Liver (tissue), 3 donors: ENCODE measurements around the gene SETD7.

Experiments
- EGR1 ChIP-seq, 2 donors: IDR thresholded peaks; 2 replicates each; pipeline ENCODE4 v1.6.1; 2016 to 2018; ENCODE audit warnings: antibody characterized with exemption in 2 of 2, low read depth in 2 of 2
- JUND ChIP-seq, 2 donors: IDR thresholded peaks; 2 replicates each; pipeline ENCODE4 v1.6.1; 2016; ENCODE audit warnings: antibody characterized with exemption in 2 of 2
- RAD21 ChIP-seq, 2 donors: IDR thresholded peaks; 2 replicates each; pipeline ENCODE4 v1.6.1; 2016; ENCODE audit warnings: antibody characterized with exemption in 2 of 2, mild to moderate bottlenecking in 2 of 2
- RXRA ChIP-seq, 2 donors: IDR thresholded peaks; 2 replicates each; pipeline ENCODE4 v1.6.1; 2017 to 2018; ENCODE audit warnings: antibody characterized with exemption in 2 of 2, mild to moderate bottlenecking in 1 of 2
- SP1 ChIP-seq: IDR thresholded peaks from 2 replicates; pipeline ENCODE4 v1.6.1; 2018; ENCODE audit warnings: antibody characterized with exemption, mild to moderate bottlenecking
- YY1 ChIP-seq: IDR thresholded peaks from 2 replicates; pipeline ENCODE4 v1.6.1; 2016; ENCODE audit warnings: antibody characterized with exemption, mild to moderate bottlenecking
- TF ChIP-seq, protein P1 (sequence below): IDR thresholded peaks from 2 replicates; pipeline ENCODE4 v1.6.1; 2016; ENCODE audit warnings: antibody characterized with exemption
- TF ChIP-seq, protein P2 (sequence below): fragments of 150-350 bp; IDR thresholded peaks from 2 replicates; pipeline ENCODE4 v1.5.1; 2017; ENCODE audit warnings: improper control_type of control experiment, low read depth, low read length; ENCODE audit not compliant: missing input control
- TF ChIP-seq, protein P3 (sequence below): IDR thresholded peaks from 2 replicates; pipeline ENCODE4 v1.6.1; 2016; ENCODE audit warnings: antibody characterized with exemption
- TF ChIP-seq, protein P4 (sequence below): IDR thresholded peaks from 2 replicates; pipeline ENCODE4 v1.6.1; 2016; ENCODE audit warnings: antibody characterized with exemption
- TF ChIP-seq, protein P5 (sequence below): IDR thresholded peaks from 2 replicates; pipeline ENCODE4 v1.6.1; 2016; ENCODE audit warnings: antibody characterized with exemption, mild to moderate bottlenecking
- donor health status: healthy.
- donor health status: healthy.

DNA sequence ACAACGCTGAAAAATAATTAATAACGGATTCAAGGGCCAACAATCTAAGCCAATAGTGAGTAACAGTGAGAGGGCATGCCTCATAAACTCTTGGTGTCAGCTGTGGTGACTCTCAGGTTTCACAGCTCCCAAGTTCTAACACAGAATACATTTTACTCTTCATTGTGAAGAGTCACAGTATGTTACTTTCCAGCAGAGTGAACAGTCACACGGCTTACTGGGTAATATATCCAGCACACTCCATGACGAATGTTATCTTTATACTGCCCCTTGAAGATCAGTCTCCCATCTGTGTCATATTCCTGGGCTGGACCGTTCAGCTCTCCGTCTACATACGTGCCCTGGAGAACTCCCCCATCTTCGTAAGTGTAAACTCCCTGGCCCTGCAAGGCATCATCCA, 23.1 kb downstream of the SETD7 start:
- TF ChIP-seq, protein P1, sequence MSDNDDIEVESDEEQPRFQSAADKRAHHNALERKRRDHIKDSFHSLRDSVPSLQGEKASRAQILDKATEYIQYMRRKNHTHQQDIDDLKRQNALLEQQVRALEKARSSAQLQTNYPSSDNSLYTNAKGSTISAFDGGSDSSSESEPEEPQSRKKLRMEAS, result no peak
- TF ChIP-seq, protein P2, sequence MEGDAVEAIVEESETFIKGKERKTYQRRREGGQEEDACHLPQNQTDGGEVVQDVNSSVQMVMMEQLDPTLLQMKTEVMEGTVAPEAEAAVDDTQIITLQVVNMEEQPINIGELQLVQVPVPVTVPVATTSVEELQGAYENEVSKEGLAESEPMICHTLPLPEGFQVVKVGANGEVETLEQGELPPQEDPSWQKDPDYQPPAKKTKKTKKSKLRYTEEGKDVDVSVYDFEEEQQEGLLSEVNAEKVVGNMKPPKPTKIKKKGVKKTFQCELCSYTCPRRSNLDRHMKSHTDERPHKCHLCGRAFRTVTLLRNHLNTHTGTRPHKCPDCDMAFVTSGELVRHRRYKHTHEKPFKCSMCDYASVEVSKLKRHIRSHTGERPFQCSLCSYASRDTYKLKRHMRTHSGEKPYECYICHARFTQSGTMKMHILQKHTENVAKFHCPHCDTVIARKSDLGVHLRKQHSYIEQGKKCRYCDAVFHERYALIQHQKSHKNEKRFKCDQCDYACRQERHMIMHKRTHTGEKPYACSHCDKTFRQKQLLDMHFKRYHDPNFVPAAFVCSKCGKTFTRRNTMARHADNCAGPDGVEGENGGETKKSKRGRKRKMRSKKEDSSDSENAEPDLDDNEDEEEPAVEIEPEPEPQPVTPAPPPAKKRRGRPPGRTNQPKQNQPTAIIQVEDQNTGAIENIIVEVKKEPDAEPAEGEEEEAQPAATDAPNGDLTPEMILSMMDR, result no peak
- TF ChIP-seq, protein P3, sequence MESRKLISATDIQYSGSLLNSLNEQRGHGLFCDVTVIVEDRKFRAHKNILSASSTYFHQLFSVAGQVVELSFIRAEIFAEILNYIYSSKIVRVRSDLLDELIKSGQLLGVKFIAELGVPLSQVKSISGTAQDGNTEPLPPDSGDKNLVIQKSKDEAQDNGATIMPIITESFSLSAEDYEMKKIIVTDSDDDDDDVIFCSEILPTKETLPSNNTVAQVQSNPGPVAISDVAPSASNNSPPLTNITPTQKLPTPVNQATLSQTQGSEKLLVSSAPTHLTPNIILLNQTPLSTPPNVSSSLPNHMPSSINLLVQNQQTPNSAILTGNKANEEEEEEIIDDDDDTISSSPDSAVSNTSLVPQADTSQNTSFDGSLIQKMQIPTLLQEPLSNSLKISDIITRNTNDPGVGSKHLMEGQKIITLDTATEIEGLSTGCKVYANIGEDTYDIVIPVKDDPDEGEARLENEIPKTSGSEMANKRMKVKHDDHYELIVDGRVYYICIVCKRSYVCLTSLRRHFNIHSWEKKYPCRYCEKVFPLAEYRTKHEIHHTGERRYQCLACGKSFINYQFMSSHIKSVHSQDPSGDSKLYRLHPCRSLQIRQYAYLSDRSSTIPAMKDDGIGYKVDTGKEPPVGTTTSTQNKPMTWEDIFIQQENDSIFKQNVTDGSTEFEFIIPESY, result no peak
- no peak for TF ChIP-seq RAD21 (IDR thresholded peaks at IDR 0.05)
- no peak for TF ChIP-seq EGR1 (IDR thresholded peaks at IDR 0.05; ENCODE audit: low read depth in 2 of 2)
- no peak for TF ChIP-seq JUND (IDR thresholded peaks at IDR 0.05)
- TF ChIP-seq RXRA (IDR thresholded peaks at IDR 0.05), result no peak
- no peak for TF ChIP-seq YY1
- TF ChIP-seq, protein P4, sequence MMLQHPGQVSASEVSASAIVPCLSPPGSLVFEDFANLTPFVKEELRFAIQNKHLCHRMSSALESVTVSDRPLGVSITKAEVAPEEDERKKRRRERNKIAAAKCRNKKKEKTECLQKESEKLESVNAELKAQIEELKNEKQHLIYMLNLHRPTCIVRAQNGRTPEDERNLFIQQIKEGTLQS, result no peak
- TF ChIP-seq SP1, result no peak
- TF ChIP-seq, protein P5, sequence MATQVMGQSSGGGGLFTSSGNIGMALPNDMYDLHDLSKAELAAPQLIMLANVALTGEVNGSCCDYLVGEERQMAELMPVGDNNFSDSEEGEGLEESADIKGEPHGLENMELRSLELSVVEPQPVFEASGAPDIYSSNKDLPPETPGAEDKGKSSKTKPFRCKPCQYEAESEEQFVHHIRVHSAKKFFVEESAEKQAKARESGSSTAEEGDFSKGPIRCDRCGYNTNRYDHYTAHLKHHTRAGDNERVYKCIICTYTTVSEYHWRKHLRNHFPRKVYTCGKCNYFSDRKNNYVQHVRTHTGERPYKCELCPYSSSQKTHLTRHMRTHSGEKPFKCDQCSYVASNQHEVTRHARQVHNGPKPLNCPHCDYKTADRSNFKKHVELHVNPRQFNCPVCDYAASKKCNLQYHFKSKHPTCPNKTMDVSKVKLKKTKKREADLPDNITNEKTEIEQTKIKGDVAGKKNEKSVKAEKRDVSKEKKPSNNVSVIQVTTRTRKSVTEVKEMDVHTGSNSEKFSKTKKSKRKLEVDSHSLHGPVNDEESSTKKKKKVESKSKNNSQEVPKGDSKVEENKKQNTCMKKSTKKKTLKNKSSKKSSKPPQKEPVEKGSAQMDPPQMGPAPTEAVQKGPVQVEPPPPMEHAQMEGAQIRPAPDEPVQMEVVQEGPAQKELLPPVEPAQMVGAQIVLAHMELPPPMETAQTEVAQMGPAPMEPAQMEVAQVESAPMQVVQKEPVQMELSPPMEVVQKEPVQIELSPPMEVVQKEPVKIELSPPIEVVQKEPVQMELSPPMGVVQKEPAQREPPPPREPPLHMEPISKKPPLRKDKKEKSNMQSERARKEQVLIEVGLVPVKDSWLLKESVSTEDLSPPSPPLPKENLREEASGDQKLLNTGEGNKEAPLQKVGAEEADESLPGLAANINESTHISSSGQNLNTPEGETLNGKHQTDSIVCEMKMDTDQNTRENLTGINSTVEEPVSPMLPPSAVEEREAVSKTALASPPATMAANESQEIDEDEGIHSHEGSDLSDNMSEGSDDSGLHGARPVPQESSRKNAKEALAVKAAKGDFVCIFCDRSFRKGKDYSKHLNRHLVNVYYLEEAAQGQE, result no peak
